RKO (cell line): ENCODE measurements around the gene TGM3.

Experiments
- DNase-seq: peaks from one replicate; pipeline ENCODE4 v3.0.0-alpha.2; 2016; ENCODE audit warnings: low spot score

Gene TGM3

GRCh38 chr20:2311329-2311728 is 15.5 kb downstream of the TGM3 start:
- no peak for DNase-seq

DNA sequence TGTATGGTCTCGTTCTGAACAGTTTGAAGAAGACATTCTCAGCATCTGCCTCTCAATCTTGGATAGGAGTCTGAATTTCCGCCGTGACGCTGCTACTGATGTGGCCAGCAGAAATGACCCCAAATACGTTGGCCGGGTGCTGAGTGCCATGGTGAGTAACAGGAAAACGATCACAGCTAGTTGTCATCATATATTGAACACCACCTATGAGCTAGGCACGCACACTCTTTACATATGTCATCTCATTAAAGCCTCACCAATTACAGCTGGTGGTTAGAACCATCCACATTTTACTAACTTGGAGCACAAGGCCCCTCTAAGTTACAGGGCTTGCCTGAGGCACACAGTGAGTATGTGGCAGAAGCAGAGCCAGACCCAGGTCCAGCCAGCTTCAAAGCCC is 17.1 kb downstream of the TGM3 start:
- no peak for DNase-seq

- DNase-seq: no peak
Observed at GRCh38 chr20:2313316-2313715, 17.5 kb downstream of the TGM3 start.

DNA sequence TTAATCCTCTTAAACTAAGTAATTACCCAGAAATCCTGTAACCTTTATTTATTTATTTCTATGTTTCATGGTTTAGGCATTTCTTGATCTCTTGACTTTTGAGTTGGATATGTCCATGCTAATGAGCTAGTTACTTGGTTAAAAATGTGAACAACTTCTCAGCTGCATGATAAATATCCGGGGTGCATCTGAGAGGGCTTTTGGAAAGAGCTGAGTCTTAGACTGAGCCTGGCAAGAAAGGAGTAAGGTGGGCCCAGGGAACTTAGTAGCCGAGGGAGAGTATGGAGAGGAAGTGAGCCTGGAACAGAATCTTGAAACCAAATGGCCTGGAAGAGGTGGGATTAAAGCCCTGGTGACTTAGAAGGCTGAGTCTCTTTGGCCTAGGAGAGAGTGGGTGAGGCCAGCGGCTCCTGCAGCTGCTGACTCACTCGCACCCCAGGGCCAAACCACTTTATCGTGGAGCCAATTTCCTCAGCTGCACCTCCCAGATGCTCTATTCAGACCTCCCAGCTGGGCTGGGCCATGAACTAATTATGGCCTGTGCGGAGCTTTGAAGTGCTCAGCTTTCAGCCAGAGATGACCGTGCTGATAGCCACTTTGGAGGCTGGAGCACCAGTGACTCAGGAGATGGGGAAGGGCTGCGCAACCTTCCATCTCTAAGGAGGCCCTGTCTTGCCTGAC is 19.1 kb downstream of the TGM3 start:
- peak; percentile 25 for DNase-seq

- DNase-seq: no peak
Observed at GRCh38 chr20:2315440-2315778, 19.6 kb downstream of the TGM3 start.

- DNase-seq: no peak
Observed at GRCh38 chr20:2316847-2317495, 21.2 kb downstream of the TGM3 start.

DNA sequence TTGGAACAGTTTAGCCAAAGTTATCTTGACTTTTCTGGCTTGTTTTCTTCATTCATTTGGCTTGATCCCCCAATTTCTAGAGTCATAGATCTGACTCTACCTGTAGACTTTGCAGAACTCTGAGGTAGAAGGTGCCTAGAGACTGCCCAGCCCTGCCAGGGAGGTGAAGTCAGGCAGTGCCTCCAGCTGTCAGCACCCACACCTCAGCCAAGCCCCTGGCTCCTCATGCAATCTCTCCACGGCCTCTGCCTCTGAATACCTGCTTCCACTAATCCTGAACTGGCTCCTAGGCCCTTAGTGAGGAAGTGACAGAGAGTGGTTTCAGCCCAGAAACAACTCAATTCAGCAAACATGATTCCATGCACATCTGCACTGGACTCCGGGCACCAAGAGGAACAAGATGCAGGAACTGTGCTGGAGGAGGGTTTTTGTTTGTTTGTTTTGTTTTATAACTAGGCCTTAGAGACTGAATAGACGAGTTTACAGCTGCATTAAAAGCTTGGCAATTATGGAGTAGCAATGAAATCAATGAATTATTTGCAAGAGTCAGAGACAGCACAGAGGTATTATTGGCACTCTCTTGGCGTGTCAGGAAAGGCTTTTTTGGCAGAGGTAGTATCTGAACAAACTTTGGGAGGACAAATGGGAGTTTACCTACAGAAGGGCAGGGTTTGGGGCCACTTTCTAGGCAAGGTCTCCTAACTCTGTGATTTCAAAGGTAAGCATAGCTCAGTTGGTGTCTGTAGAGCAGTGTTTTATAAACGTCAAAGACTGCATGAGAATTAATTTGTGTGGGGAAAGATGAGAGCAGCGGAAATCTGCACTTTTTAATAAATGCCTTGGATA is 25.2 kb downstream of the TGM3 start:
- no peak for DNase-seq

GRCh38 chr20:2323051-2323450 is 27.2 kb downstream of the TGM3 start:
- no peak for DNase-seq

DNA sequence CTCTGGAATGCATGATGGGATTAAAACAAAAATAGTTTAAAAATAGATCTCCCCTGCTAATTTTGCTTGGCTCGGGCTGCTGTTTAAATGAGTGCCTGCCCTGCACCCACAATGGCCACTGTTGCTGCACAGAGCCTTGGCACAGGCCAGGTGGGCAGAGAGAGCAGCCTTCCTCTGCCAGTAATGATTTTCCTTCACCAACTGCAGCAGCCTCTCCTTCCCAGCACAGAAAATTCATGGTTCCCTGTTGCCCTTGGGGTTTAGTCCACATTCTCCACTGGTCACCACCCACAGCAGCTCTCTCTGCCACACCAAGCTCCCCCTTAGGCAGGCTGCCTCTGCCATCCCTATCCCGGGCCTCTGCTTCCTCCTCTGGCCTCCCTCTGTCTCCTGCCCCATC is 30.2 kb downstream of the TGM3 start:
- DNase-seq: no peak

DNA sequence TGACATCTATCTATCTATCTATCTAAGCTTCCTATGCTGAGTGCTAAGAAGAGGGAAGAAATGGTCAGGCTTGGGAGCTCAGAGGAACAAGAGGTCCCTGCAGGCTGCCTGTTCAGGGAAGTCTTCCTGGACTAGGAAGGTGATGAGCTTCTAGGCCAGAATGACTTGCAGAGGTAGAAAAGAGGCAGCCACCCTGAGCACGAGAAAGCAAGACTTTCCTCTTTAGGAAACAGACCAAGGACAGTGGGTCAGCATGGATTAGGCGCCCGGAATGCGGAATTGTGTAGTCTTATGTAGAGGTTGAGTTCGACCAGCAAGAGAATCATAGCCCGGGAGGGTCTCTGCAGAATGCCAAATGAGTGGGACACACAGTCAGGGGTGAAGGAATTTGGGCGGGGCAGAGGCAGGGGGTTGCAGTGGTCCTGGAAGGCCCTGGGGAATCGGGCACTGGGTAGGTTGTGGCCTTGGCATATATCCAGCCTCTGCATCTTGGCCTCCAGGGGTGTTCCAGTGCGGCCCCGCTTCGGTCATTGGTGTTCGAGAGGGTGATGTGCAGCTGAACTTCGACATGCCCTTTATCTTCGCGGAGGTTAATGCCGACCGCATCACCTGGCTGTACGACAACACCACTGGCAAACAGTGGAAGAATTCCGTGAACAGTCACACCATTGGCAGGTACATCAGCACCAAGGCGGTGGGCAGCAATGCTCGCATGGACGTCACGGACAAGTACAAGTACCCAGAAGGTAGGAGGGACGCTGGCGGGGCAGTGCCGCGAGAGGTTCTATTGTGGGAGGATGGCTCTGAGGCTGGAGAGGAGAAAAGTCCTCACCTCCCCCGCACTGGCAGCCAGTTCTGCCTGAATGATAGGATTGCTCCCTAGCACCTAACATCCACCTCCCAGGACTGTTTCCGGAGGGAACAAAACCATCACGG is 32.1 kb downstream of the TGM3 start:
- DNase-seq: no peak

DNA sequence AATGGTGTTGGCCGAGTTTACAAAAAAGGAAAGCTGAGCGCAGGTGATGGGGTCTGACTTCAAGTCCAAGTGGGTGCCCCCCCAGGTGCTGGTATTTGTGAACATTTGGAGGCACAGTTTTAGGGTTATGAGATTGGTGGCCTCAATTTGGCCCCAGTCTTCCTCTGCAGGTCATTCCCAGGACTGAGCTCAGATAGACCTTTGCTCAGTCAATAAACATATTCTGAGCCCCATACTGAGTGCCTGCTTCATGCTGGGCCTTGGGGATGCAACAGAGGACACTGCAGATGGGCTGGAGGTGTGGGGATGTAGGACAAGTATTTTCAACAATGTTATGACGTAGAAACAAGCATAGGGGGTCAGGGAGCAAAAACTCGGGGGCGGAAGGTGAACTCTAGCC is 33.5 kb downstream of the TGM3 start:
- no peak for DNase-seq

GRCh38 chr20:2330090-2330695 is 34.4 kb downstream of the TGM3 start:
- DNase-seq: no peak

- no peak for DNase-seq
Observed at GRCh38 chr20:2331106-2331505, 35.3 kb downstream of the TGM3 start.

- no peak for DNase-seq
Observed at GRCh38 chr20:2331901-2332565, 36.2 kb downstream of the TGM3 start.

DNA sequence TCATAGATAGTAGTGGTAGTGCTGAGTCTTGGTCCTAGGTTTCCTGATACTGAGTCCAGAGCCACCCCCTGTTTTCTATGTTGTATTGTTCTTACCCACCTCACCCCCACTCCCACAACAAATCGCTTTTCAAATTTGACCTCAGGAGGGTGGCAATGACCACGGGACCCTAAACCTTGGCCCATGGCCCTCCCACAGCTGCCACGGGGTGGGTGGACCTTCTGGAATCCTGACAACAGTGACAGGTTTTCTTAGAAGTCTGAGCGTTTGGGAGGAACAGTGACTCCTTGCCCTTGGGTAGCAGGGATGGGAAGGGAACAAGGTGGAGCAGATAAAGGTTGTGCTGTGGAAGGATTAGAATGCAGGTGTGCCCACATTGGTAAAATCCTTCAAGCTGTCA is 36.9 kb downstream of the TGM3 start:
- DNase-seq: no peak

DNA sequence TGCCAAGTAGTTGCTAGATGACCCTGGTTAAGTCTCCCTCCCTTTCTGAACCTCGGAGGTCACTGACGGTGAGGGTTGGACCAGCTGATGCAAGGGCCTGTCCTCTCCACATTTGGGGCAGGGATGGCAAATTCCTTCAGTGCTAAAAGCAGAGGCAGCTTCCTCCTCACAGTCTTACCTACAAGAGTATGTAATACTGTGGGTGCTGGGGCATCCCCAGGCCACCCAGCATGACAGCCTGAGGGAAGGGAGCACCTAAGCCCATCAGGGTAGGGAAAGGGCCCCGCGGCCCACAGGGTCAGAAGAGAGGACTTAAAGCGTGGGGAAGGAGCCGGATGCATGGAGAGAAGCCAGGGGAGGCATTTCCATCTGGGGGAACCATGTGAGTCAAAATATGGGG is 38.0 kb downstream of the TGM3 start:
- DNase-seq: no peak

DNA sequence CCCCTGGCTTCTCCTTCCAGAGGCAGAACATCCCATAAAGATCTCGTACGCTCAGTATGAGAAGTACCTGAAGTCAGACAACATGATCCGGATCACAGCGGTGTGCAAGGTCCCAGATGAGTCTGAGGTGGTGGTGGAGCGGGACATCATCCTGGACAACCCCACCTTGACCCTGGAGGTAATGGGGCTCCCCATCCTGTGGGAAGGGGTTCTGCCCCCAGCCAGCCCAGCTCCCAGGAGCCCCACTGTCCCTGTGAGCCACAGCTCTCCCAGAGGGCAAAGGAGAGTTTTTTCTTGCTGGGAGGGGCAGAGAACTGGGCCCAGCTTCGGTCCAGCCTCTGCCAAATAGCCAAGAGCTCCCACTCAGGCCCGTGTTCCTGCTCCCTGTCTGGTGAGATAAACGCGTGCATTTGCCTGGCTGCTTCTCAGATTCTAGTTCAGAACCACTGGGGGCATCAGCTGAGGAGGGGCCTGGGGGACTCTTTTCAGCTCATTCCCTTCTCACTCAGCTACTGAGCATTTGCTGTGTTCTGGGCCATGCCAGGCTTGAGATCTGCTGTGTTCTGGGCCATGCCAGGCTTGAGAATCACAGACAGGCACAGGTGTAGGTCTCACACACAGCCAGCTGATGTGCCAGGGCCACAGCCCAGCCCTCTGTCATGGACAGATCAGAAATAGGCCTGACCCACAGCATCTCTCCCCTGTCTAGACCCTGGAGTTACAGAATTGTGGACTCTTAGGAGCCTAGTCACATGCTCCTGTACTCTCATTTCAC is 39.5 kb downstream of the TGM3 start:
- DNase-seq: no peak

DNA sequence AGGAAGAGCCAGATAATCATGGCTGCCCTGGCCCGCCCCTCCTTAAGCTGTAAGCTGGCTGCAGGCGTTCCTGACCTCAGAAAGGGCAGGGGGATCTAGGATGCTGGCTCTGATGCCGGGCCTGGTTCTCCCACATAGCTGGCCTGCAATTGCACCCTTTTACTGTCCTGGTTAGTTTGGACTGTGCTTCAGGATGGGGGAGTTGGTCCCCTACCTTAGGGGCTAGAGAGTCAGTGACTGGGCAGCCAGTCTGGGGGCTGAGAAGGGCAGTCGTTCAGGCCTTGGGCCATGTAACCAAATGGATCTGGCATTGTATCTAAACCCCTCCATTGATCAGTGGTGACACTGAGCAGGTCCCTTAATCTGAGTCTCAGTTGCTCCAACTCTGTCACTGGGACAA is 40.7 kb downstream of the TGM3 start:
- no peak for DNase-seq

DNA sequence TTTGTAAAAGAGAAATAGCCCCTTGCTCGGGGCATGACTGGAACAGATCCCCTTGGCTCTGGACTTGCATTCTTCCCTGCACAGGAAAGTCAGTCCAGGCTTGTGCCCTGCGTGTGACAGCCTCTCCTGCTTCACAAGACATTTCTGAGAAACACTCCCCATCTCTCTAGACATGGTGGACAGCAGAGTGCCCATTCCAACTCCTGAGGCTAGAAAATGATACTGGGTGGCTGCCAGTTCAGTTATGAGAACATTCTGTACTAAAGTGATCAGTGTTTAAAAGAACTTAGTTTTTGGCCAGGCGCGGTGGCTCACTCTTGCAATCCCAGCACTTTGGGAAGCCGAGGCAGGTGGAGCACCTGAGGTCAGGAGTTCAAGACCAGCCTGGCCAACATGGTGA is 41.3 kb downstream of the TGM3 start:
- no peak for DNase-seq

DNA sequence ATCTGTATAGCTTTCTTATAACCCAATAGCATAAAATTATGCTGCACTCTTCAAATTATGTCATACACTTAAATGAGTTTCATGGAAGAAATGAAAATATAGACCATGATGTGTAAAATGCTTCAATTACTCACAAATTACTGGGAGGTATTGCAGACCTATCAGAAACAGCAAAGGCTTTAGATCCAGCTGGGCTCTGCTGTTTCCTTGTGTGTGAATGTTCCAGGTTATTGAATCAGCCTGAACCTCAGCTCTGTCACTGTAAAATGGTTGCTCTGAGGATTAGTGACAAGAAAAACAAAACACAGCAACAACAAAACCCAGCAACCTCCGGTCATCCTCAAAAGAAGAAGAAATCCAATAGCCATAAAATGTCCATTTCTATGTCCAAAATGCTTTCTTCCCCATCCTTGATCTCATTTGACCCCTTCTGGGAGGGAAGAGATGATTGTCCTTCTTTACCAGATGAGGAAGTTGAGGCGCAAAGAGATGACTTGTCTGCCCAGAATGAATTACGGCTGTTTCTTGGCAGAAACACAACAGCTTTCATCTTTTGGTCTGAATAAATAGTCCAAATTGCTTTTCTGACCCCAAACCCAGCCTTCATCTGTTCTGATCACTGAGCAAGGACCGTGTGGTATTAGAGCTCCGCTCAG is 42.7 kb downstream of the TGM3 start:
- DNase-seq: no peak
